Spleen (tissue), 7 donors: Measurements from ENCODE around the gene DAB2.

Experiments
- CTCF ChIP-seq, 11 experiments: fragments of 200-600 bp in 7 of 11; fragments of 450-650 bp in 4 of 11; sonication (generic) in 4 of 11; IDR thresholded peaks in 8 of 11; conservative IDR thresholded peaks in 3 of 11; 1 replicate in 7 of 11; 2 replicates in 4 of 11; pipeline versions ENCODE4 v1.4.0 to v1.8.0; 2016 to 2021; ENCODE audit warnings: antibody characterized with exemption in 11 of 11, inconsistent platforms in 4 of 11, mild to moderate bottlenecking in 1 of 11
- POLR2A ChIP-seq, 3 donors: fragments of 450-650 bp; IDR thresholded peaks; one replicate each; pipeline ENCODE4 v1.5.1; 2017; ENCODE audit warnings: antibody characterized with exemption in 3 of 3, mild to moderate bottlenecking in 1 of 3
- donor health status: DM: no; HTN: no; CAD: no; lungs with moderate emphysema.
- donor health status: DM: no; HTN: no; CAD: no.
- donor health status: DM: no; HTN: no; CAD: no.

DNA sequence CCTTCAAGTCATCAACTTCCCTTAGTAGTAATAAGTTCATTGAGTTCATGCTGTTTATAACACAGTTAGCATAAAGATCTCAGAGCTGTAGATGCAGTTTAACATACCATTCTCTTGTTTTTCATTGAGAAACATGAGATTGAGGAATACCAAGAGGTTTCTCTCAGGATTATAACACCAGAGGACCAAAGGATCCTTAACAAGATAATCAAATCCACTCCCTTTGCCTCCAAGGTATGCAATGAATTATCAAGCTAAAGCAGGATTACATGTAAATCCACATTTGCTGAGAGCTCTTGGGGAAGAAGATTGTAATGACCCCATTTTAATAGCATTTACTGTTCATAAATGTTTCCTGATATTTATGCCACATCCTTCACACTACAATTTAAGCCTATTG, 35.1 kb upstream of the DAB2 start:
- TF ChIP-seq CTCF (IDR thresholded peaks at IDR 0.05 in 8 of 11, conservative IDR thresholded peaks at IDR 0.05 in 3 of 11) (no peak), POLR2A (IDR thresholded peaks at IDR 0.05) (no peak)
